ENCODE data around the gene WDR88. TPM values are rescaled to one million over a fixed set of nuclear protein-coding genes. Genes with fewer than 3 reads are reported as not detected.

Gene WDR88
- total and polyA plus RNA-seq, 4 donors: 0.08 TPM; not detected in 2

GRCh38 chr19:33217881-33218280 lies 86.0 kb downstream of the WDR88 start:
- H3K36me3 ChIP-seq (ENCODE audit: control insufficient read depth in 4 of 4, insufficient read depth in 3 of 4, low read depth in 1 of 4, low read length in 3 of 4): no peaks in the 10 kb centered on the region
- H3K27ac ChIP-seq (ENCODE audit: low read depth in 1 of 2, low read length in 2 of 2): no peak overlapping the region
- H3K9me3 ChIP-seq (ENCODE audit: control insufficient read depth in 4 of 4, low read length in 3 of 4): no peaks in the 10 kb centered on the region
- no peak overlapping the region for H3K9ac ChIP-seq (ENCODE audit: low read depth in 1 of 2, low read length in 2 of 2)
- 92% methylated on average over 8 of the region's 8 CpGs for WGBS
- H3K4me3 ChIP-seq (ENCODE audit: low read depth in 1 of 3, low read length in 3 of 3): no peak overlapping the region
- H3K27me3 ChIP-seq (ENCODE audit: control insufficient read depth in 4 of 4, insufficient read depth in 4 of 4, low read length in 3 of 4): no peaks in the 10 kb centered on the region
- DNase-seq (ENCODE audit: low spot score): no peak
- peaks cover 0 to 5% (median 4%) of the 10 kb centered on the region in 4 donors for H3K4me1 ChIP-seq (ENCODE audit: control insufficient read depth in 4 of 4, insufficient read depth in 4 of 4, low read length in 3 of 4)
- TF ChIP-seq NR2F2 (IDR thresholded peaks at IDR 0.05): no peak
- TF ChIP-seq HNF4A (conservative IDR thresholded peaks at IDR 0.05): no peak
- TF ChIP-seq RAD21 (IDR thresholded peaks at IDR 0.05): no peak
- no peak for TF ChIP-seq YY1 (IDR thresholded peaks at IDR 0.05)
- TF ChIP-seq, protein P1, sequence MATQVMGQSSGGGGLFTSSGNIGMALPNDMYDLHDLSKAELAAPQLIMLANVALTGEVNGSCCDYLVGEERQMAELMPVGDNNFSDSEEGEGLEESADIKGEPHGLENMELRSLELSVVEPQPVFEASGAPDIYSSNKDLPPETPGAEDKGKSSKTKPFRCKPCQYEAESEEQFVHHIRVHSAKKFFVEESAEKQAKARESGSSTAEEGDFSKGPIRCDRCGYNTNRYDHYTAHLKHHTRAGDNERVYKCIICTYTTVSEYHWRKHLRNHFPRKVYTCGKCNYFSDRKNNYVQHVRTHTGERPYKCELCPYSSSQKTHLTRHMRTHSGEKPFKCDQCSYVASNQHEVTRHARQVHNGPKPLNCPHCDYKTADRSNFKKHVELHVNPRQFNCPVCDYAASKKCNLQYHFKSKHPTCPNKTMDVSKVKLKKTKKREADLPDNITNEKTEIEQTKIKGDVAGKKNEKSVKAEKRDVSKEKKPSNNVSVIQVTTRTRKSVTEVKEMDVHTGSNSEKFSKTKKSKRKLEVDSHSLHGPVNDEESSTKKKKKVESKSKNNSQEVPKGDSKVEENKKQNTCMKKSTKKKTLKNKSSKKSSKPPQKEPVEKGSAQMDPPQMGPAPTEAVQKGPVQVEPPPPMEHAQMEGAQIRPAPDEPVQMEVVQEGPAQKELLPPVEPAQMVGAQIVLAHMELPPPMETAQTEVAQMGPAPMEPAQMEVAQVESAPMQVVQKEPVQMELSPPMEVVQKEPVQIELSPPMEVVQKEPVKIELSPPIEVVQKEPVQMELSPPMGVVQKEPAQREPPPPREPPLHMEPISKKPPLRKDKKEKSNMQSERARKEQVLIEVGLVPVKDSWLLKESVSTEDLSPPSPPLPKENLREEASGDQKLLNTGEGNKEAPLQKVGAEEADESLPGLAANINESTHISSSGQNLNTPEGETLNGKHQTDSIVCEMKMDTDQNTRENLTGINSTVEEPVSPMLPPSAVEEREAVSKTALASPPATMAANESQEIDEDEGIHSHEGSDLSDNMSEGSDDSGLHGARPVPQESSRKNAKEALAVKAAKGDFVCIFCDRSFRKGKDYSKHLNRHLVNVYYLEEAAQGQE (IDR thresholded peaks at IDR 0.05): no peak
- TF ChIP-seq, protein P2, sequence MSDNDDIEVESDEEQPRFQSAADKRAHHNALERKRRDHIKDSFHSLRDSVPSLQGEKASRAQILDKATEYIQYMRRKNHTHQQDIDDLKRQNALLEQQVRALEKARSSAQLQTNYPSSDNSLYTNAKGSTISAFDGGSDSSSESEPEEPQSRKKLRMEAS (IDR thresholded peaks at IDR 0.05): no peak

DNA sequence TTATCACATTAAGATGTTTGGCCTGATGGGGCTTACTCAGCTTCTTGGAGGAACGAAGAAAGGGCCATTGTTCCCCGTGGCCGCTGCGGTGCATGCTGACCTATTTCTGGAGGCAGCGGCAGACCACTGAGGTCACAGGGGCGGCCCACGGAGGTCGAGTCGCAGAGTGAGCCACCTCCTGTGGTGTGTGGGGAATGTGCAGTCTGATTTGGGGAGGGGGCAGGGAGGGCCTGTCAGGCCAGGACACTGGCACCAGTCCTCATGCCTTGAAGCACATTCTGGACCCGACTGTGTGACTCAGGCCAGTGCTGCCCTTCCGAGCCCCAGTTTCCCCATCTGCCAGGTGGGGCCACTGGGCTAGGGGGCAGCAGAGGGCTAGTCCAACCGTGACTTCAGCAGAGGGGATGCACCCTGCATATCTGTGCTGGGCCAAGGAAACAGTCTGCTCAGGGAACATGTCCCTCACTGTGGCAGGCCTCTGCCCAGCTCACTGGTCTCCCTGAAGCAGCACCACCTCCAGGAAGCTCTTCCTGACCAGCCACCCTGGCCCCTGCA lies 87.4 kb downstream of the WDR88 start:
- Histone ChIP-seq H3K36me3 (ENCODE audit: control insufficient read depth in 4 of 4, insufficient read depth in 3 of 4, low read depth in 1 of 4, low read length in 3 of 4) (no peaks in the 10 kb centered on the region), H3K27me3 (ENCODE audit: control insufficient read depth in 4 of 4, insufficient read depth in 4 of 4, low read length in 3 of 4) (no peaks in the 10 kb centered on the region), H3K9ac (ENCODE audit: low read depth in 1 of 2, low read length in 2 of 2) (no peak overlapping the region), H3K27ac (ENCODE audit: low read depth in 1 of 2, low read length in 2 of 2) (no peak overlapping the region), H3K4me1 (ENCODE audit: control insufficient read depth in 4 of 4, insufficient read depth in 4 of 4, low read length in 3 of 4) (no peaks in the 10 kb centered on the region), H3K9me3 (ENCODE audit: control insufficient read depth in 4 of 4, low read length in 3 of 4) (no peaks in the 10 kb centered on the region), H3K4me3 (ENCODE audit: low read depth in 1 of 3, low read length in 3 of 3) (no peak overlapping the region)
- TF ChIP-seq GABPA (IDR thresholded peaks at IDR 0.05 in 1 of 2, conservative IDR thresholded peaks at IDR 0.05 in 1 of 2) (no peak), EGR1 (IDR thresholded peaks at IDR 0.05; ENCODE audit: low read depth in 2 of 2) (no peak), RAD21 (IDR thresholded peaks at IDR 0.05) (no peak), TAF1 (conservative IDR thresholded peaks at IDR 0.05) (no peak), HNF4A (conservative IDR thresholded peaks at IDR 0.05) (no peak), HNF4G (IDR thresholded peaks at IDR 0.05) (no peak), JUND (IDR thresholded peaks at IDR 0.05) (no peak), FOXA2 (IDR thresholded peaks at IDR 0.05) (no peak), YY1 (IDR thresholded peaks at IDR 0.05) (no peak), ZBTB33 (IDR thresholded peaks at IDR 0.05) (no peak)
- TF ChIP-seq, protein P3, sequence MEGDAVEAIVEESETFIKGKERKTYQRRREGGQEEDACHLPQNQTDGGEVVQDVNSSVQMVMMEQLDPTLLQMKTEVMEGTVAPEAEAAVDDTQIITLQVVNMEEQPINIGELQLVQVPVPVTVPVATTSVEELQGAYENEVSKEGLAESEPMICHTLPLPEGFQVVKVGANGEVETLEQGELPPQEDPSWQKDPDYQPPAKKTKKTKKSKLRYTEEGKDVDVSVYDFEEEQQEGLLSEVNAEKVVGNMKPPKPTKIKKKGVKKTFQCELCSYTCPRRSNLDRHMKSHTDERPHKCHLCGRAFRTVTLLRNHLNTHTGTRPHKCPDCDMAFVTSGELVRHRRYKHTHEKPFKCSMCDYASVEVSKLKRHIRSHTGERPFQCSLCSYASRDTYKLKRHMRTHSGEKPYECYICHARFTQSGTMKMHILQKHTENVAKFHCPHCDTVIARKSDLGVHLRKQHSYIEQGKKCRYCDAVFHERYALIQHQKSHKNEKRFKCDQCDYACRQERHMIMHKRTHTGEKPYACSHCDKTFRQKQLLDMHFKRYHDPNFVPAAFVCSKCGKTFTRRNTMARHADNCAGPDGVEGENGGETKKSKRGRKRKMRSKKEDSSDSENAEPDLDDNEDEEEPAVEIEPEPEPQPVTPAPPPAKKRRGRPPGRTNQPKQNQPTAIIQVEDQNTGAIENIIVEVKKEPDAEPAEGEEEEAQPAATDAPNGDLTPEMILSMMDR (IDR thresholded peaks at IDR 0.05; ENCODE audit: low read depth, low read length, missing input control): no peak
- TF ChIP-seq, protein P2 (IDR thresholded peaks at IDR 0.05): no peak
- TF ChIP-seq, protein P1 (IDR thresholded peaks at IDR 0.05): no peak
- DNase-seq (ENCODE audit: low spot score): no peak
- WGBS: 81% methylated on average over 12 of the region's 12 CpGs
